HG03196 (cell line): ENCODE measurements around the gene EIF3C.
"Not testable (repeated sequence)": the region's sequence is repeated elsewhere in the genome, so short reads cannot be mapped to it uniquely, and the experiment has no call there.

Experiments
- ATAC-seq: cut with Tn5 transposase; IDR thresholded peaks from one replicate; pipeline ENCODE4 v1.9.1; 2021; ENCODE audit not compliant: unreplicated experiment

The EIF3C gene, protein sequence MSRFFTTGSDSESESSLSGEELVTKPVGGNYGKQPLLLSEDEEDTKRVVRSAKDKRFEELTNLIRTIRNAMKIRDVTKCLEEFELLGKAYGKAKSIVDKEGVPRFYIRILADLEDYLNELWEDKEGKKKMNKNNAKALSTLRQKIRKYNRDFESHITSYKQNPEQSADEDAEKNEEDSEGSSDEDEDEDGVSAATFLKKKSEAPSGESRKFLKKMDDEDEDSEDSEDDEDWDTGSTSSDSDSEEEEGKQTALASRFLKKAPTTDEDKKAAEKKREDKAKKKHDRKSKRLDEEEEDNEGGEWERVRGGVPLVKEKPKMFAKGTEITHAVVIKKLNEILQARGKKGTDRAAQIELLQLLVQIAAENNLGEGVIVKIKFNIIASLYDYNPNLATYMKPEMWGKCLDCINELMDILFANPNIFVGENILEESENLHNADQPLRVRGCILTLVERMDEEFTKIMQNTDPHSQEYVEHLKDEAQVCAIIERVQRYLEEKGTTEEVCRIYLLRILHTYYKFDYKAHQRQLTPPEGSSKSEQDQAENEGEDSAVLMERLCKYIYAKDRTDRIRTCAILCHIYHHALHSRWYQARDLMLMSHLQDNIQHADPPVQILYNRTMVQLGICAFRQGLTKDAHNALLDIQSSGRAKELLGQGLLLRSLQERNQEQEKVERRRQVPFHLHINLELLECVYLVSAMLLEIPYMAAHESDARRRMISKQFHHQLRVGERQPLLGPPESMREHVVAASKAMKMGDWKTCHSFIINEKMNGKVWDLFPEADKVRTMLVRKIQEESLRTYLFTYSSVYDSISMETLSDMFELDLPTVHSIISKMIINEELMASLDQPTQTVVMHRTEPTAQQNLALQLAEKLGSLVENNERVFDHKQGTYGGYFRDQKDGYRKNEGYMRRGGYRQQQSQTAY

DNA sequence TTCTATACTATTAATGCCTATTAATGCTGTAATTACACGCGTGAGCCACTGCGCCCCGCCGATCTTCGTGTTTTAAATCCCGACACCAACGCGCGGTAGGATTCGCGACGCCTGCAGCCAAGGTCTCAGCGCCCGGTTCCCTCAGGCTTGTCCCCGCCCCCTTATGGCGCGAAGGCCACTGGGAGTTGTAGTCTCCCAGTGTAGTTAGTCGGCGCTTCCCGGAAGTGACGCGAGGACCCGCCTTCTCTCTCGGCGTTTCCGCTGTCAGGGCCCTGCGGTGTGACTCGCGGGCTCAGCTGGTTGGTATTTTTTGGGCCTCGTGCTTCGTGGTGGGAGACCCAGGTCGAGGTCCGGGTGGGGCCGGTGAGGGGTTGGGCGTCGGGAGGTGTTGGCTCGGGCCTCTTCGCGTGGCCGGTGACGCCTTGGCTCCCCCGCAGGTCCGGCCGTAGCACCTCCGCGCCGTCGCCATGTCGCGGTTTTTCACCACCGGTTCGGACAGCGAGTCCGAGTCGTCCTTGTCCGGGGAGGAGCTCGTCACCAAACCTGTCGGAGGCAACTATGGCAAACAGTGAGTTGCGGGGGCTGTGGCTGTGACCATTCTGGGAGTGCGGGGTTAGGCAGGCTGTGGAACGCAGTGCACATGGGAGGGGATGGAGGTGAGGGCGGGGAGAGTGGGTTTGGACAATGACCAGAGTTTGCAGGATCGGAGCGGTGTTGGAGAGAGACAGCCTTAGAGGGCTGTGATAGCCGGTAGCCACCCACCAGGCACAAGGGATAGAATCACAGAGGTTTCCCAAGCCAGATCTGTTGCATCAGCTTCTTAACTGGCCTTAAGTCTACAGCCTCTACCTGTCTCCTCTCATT lies at the start of gene EIF3C:
Gene EIF3C, plus strand, starts transcription at position 245 of the 864 bp plus-strand sequence. Its CDS starts 223 bp downstream, at position 468.
- ATAC-seq, result peak; percentile 91

DNA sequence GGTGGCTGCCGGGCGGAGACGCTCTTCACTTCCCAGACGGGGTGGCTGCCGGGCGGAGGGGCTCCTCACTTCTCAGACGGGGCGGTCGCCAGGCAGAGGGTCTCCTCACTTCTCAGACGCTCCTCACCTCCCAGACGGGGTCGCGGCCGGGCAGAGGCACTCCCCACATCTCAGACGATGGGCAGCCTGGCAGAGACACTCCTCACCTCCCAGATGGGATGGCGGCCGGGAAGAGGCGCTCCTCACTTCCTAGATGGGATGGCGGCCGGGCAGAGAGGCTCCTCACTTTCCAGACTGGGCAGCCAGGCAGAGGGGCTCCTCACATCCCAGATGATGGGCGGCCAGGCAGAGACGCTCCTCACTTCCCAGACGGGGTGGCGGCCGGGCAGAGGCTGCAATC lies 45.0 kb upstream of the EIF3C start:
- not testable (repeated sequence) for ATAC-seq

DNA sequence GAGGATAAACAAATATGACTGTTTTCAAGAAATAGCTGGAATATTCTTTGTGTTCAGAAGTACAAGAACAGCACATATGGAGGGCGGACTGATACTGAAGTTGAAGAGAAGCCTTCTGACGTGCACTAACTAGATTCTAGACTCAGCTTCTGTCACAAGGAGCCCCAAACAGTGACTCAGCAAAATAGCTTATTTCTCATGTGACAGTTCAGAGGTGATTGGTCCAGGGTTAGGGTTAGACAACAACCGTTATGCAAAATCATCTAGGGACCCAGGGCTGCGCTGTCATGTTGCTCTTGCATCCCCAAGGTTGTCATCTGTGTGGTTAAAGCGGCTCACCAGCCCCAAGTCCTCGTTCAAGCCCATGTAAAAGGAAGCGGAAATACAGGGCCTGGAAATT lies 43.8 kb upstream of the EIF3C start:
- ATAC-seq, result not testable (repeated sequence)

DNA sequence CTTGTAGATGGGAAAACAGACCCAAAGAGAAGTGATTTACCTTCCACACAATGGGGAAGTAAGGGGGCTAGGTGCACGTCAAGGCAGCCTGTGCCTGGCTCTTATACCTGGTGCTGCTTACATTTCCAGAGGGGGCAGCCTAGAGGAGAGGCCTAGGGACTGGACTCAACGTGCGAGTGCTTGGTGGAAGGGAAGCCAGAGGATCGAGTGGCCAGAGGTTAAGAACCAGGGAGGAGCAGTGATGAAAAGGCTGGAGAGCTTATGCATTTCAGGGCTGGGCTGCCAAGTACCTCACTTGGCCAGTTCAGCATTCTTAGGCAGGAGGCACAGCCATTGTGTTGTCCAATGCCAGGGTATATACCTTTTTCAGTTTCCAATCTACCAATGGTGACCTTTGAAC lies 43.1 kb upstream of the EIF3C start:
- ATAC-seq, result not testable (repeated sequence)

DNA sequence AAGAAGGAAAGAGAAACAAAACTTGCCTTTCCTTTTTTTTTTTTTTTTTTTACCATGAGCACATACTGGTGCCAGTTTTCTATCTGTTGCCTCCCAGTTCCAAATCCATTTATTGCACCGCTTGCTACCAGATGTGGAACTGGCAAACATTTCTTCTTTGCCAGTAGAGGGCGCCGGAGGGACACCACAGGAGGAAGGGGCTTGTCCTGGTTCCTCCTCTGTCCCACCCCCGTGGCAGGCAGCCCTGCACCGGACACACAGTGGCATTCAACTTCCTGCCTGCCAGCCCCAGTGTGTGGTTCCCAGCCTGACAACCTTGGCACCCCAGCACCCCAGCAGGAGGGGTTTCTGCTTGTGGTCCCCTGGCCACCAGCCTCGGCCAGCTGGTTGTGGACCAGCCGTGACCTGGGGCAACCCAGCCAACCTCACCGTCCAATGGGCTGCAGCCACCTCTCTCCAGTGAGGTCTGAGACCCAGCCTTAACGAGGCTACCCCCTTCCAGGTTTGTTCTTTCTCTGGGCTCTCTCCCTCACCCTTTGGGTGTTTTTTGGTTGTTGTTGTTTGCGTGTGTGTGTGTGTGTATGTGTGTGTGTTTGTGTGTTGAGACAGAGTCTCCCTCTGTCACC lies 22.8 kb upstream of the EIF3C start:
- ATAC-seq, result not testable (repeated sequence)

DNA sequence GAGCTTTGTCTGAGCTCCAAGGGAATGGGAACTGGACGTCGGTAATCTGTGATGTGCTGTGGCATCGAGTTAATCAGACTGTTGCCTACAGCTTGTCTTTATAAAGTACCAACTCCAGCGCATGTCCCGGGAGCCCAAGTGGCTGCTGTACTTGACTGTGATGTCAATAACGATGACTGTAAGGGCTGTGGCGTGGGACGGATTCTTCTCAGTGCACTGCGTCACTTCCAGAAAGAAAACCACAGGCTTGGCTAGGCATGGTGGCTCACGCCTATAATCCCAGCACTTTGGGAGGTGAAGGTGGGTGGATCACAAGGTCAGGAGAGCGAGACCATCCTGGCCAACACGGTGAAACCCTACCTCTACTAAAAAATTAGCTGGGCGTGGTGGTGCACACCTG lies 21.8 kb upstream of the EIF3C start:
- ATAC-seq, result not testable (repeated sequence)

DNA sequence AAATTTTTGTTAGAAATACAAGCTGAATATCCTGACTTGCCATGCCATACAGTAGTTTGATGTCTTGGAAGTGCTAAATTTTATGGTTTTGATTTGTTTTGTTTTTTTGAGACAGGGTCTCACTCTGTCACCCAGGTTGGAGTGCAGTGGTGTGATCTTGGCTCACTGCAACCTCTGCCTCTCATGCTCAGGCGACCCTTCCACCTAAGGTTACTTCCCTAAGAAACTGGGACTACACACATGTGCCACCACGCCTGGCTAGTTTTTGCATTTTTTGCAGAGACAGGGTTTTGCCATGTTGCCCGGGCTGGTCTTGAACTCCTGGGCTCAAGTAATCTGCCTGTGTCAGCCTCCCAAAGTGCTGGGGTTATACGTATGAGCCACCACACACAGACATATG lies 19.5 kb upstream of the EIF3C start:
- ATAC-seq, result not testable (repeated sequence)

DNA sequence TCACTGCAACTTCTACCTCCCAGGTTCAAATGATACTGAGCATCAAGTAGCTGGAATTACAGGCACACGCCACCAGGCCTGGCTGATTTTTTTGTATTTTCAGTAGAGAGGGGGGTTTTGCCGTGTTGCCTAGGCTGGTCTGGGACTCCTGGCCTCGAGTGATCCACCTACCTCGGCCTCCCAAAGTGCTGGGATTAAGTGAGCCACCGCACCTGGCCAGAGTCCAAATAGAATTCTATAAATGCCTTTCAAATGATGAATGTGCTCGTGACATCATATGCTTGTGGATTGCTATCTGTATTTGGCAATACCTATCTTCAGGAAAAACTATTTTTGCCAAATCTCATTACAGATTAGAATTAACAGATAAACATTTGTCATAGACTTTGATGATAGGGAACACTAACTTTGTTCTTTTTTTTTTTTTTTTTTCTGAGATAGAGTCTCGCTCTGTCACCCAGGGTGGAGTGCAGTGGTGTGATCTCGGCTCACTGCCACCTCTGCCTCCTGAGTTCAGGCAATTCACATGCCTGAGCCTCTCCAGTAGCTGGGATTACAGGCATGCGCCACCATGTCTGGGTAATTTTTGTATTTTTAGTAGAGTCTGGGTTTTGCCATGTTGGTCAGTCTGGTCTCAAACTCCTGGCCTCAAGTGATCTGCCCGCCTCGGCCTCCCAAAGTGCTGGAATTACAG lies 17.9 kb upstream of the EIF3C start:
- not testable (repeated sequence) for ATAC-seq

DNA sequence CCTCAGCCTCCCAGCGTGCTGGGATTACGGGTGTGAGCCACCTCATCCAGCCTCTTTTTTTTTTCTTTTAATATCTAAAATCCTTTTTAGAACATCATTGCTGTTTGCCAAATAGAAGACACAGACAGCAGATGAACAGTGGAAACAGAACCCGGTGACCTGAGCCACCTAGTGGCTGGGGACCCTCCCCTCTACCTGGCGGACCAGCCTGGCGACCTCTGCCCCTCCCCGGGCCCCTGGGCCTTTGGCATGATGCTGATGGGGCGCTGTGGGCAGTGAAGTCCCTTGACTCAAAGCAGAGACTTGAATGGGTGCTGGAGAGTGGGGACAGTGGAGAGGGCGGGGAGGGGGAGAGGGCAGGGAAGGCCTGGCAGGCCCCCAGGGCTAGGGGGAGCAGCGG lies 11.5 kb upstream of the EIF3C start:
- not testable (repeated sequence) for ATAC-seq

DNA sequence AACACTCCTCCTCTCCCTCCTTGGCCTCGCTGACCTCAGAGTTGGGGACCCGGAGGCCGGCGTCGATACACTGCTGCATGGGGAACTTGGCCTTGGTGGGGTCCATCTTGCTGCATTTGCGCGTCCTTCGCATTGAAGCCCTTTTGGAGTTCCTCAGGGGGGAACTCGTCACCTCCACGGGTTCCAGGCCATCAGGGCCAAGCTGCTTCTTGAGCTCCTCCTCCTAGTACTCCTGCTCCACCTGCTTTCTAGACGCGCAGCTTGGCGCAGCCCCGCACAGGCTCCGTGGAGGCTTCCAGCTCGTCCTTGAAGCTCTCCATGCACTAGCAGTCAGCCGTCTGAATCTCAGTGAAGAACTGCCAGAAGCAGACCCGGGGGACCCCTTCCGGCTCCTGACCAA lies 10.9 kb upstream of the EIF3C start:
- ATAC-seq, result not testable (repeated sequence)

DNA sequence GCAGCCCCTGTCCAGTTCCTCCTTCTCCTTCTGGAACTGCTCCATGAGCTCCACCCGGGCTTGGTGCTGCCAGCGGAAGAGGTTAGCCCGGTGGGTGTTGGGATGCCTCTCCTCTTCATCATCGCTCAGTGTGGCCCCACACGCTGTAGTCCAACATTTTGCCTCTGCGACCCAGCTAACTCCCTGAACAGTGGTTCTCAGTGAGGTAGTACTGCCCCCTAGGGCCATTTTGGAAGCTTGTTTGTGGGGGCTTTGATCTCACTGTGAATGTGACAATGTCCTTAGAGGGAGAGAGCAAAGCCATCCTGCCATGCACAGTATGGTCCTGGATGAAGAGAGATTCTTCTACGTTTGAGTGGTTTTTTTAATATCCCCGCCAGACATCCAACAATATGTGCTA lies 9.9 kb upstream of the EIF3C start:
- not testable (repeated sequence) for ATAC-seq

DNA sequence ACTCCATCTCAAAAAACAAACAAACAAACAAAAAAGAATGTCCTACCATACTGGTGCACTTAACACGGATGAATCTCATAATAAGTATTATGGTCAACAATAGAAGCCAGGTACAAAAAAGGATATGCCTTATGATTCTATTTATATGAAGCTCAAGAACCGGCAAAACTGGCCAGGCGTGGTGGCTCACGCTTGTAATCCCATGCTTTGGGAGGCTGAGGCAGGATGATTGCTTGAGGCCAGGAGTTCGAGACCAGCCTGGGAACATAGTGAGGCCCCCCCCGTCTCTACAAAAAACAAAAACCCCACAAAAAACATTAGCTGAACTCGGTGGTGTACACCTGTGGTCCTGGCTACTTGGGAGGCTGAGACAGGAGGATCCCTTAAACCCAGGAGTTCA lies 7.0 kb upstream of the EIF3C start:
- not testable (repeated sequence) for ATAC-seq

DNA sequence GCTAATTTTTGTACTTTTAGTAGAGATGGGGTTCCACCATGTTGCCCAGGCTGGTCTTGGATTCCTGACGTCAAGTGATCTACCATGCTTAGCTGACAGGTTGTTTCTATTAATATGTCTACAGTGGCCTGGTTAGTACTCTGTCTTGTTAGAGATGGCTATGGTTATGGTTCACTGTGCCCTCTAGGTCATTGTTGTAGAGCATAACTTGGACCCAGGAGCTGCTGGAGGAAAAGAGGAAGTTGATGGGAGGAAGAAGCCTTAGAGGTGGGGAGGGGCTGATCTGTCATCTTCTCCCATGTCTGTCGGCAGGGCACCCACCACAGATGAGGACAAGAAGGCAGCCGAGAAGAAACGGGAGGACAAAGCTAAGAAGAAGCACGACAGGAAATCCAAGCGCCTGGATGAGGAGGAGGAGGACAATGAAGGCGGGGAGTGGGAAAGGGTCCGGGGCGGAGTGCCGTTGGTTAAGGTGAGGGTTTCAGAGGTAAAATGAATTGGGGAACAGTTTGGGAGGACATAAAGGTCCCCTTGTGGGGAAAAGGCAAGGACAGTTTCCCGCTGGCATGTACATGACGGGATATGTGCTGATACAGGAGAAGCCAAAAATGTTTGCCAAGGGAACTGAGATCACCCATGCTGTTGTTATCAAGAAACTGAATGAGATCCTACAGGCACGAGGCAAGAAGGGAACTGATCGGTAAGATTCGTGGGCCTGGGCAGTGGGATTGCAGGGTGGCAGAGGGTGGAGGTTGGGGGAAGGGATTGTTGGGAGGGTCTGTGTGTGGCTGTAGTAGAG lies 11.8 kb downstream of the EIF3C start:
- ATAC-seq, result not testable (repeated sequence)

DNA sequence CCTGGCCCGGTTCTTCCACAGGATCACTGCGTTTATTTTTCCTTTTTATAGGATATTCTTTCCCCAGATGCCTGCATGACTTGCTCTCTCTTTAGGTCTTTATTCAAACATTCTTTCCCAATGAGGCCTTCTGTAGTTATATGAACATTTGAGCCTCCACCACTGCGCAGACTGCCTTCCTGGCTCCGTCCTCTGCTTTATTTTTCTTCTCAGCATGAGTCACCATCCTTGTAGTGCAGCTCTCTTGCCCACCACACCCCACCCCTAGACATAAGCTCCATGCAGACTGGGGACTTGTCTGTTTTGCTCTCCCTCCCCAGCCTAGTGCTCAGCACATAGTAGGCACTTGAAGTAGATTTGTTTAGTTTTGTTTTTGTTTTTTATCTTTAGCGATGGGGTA lies 20.0 kb downstream of the EIF3C start:
- not testable (repeated sequence) for ATAC-seq

DNA sequence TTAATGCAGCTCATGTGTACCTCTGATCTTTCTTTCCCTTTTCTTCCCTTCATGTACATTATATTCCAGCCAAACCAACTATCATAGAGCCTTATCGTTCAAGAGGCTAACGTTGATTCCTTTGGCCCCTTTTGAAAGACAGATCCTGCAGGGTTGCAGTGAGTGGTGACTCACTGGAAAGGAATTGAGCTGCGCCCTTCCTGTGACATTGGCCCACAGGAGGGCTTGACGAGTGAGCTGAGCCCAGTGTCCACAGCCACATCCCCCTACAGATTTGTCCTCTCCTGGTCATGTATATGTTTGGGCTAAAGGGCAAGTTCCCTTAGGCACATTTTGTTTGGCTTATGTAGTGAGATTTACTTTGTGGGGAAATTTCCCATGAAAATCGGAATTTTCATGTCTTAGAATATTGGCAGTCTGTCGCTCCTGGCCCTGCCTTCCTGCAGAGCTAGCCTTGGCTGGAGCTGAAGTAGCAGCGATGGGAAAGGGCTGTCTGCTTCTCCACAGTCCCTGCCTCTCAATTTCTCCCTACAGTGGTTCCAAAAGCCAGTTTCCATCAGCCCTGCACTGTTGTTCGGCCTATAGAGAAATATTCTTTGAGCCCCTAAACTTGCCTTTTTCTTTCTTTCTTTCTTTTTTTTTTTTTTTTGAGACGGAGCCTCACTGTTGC lies 21.3 kb downstream of the EIF3C start:
- ATAC-seq, result not testable (repeated sequence)

DNA sequence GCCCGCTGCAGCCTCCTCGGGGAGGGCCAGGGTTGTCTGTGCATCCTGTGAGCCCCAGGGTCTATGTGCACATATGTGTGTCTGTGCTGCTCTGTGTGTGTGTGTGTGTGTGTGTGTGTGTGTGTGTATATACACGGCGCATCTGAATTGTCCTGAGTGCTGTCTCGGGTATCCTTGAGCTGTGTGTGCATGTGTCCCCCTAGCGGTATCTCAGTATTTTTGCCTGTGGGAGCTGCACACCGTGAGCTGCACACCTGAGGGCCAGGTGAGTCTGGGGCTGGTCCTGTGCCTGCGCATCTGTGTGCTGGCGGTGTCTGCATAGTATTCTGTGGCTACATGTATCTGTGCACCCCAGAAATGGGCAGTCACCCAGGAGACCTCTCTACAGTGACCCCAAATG lies 28.5 kb downstream of the EIF3C start:
- not testable (repeated sequence) for ATAC-seq

DNA sequence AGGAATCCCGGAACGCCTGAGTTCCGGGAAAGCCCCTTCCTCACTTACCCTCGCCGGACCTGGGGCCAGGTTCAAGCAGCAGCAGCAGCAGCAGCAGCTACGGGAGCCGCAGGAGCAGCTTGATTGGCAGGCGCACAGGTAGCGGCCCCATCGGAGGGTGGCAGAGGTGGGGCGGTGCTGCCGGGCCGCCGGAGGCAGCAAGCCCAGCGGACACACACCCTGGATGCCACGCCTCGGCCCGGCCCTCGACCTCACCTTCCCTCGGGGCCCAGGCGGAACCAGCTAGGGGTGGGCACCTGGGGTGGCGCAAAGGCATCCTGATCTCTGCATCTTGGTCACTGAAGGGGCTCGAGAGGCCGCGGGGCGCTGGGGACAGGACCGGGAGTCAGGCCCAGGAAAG lies 29.4 kb downstream of the EIF3C start:
- ATAC-seq, result not testable (repeated sequence)

DNA sequence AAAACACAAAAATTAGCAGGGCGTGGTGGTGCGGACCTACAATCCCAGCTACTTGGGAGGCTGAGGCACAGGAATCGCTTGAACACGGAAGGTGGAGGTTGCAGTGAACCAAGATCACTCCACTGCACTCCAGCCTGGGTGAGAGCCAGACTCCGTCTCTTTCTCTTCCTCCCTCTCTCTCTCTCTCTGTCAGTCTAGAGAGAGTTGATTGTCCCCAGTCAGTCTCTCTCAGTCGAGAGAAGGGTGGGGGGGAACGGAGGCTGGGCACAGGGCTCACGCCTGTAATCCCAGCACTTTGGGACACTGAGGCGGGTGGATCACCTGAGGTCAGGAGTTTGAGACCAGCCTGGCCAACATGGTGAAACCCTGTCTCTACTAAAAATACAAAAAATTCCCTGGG lies 30.0 kb downstream of the EIF3C start:
- not testable (repeated sequence) for ATAC-seq
